Dermis microvascular lymphatic vessel endothelial cell (primary cell): ENCODE data around the gene ANO3. TPM values are rescaled to one million over a fixed set of nuclear protein-coding genes. Genes with fewer than 3 reads are reported as not detected.
"Not testable (repeated sequence)": the region's sequence is repeated elsewhere in the genome, so short reads cannot be mapped to it uniquely, and the experiment has no call there.

Source experiments
- DNase-seq, 2 donors: peaks; one replicate each; pipeline versions ENCODE4 v3.0.0 to v3.0.0-alpha.2; 2010; ENCODE audit warnings: low read depth in 2 of 2
- total RNA-seq: library from RNA; depleted of rRNA; stranded (reverse); fragments of >200 nt; gene quantifications from 2 replicates; pipeline ENCODE4 v1.2.1, GENCODE V29; 2014

ANO3 gene
- total RNA-seq, 1 donor from 2014 or later, result not detected

GRCh38 chr11:26621132-26621531 lies 289.2 kb downstream of the ANO3 start:
- DNase-seq, result no peak

GRCh38 chr11:26622181-26622580 lies 290.3 kb downstream of the ANO3 start:
- DNase-seq, result no peak

- DNase-seq, result no peak
These were observed 291.2 kb downstream of the ANO3 start for GRCh38 chr11:26623076-26623659.

- DNase-seq, result no peak
These were observed 294.4 kb downstream of the ANO3 start for GRCh38 chr11:26626346-26626745.

- no peak for DNase-seq
These were observed 300.8 kb downstream of the ANO3 start for GRCh38 chr11:26632691-26633159.

- DNase-seq, result not testable (repeated sequence)
These were observed 311.4 kb downstream of the ANO3 start for GRCh38 chr11:26643314-26643713.

- peak; percentile 42 to 49 for DNase-seq
These were observed 318.0 kb downstream of the ANO3 start for GRCh38 chr11:26649884-26650283.

- no peak for DNase-seq
These were observed 320.0 kb downstream of the ANO3 start for GRCh38 chr11:26651916-26652315.

- DNase-seq, result no peak
These were observed 323.4 kb downstream of the ANO3 start for GRCh38 chr11:26655287-26655686.

GRCh38 chr11:26662916-26663315 lies 331.0 kb downstream of the ANO3 start:
- DNase-seq, result no peak

- DNase-seq, result no peak
These were observed 333.1 kb downstream of the ANO3 start for GRCh38 chr11:26665036-26665435.

- no peak for DNase-seq
These were observed 334.0 kb downstream of the ANO3 start for GRCh38 chr11:26665946-26666345.

- no peak for DNase-seq
These were observed 343.5 kb downstream of the ANO3 start for GRCh38 chr11:26675233-26675928.

GRCh38 chr11:26676641-26677040 lies 344.7 kb downstream of the ANO3 start:
- no peak for DNase-seq

GRCh38 chr11:26677566-26677965 lies 345.6 kb downstream of the ANO3 start:
- DNase-seq, result no peak

GRCh38 chr11:26687351-26687750 lies 355.4 kb downstream of the ANO3 start:
- DNase-seq, result no peak

GRCh38 chr11:26688701-26689100 lies 356.8 kb downstream of the ANO3 start:
- no peak for DNase-seq

GRCh38 chr11:26696330-26696729 lies 364.4 kb downstream of the ANO3 start:
- no peak for DNase-seq

- no peak for DNase-seq
These were observed 366.3 kb downstream of the ANO3 start for GRCh38 chr11:26698224-26698623.

GRCh38 chr11:26700574-26701235 lies 368.8 kb downstream of the ANO3 start:
- no peak for DNase-seq

GRCh38 chr11:26702406-26702805 lies 370.5 kb downstream of the ANO3 start:
- no peak for DNase-seq

GRCh38 chr11:26703411-26704191 lies 371.7 kb downstream of the ANO3 start:
- no peak for DNase-seq
